Cerebellar nuclear complex (tissue), 1 donor: ENCODE results near the gene TRIOBP.

ENCODE experiments used
- DNase-seq, 2 experiments: peaks; one replicate each; lab custom pipeline; 2025; lab: John Stamatoyannopoulos, UW

Gene TRIOBP

GRCh38 chr22:37749226-37749625 lies 52.4 kb downstream of the TRIOBP start:
- DNase-seq, result no peak

- no peak for DNase-seq
These were observed 53.2 kb downstream of the TRIOBP start for GRCh38 chr22:37749831-37750595.

- DNase-seq, result no peak
These were observed 53.8 kb downstream of the TRIOBP start for GRCh38 chr22:37750596-37751162.

- no peak for DNase-seq
These were observed 54.8 kb downstream of the TRIOBP start for GRCh38 chr22:37751449-37752188.

- DNase-seq, result no peak
These were observed 55.6 kb downstream of the TRIOBP start for GRCh38 chr22:37752189-37753087.

GRCh38 chr22:37753746-37754145 lies 56.9 kb downstream of the TRIOBP start:
- no peak for DNase-seq

- DNase-seq, result no peak
These were observed 60.8 kb downstream of the TRIOBP start for GRCh38 chr22:37757663-37758062.

- no peak for DNase-seq
These were observed 61.8 kb downstream of the TRIOBP start for GRCh38 chr22:37758694-37759093.

GRCh38 chr22:37759281-37759680 lies 62.4 kb downstream of the TRIOBP start:
- no peak for DNase-seq

- DNase-seq, result no peak
These were observed 63.3 kb downstream of the TRIOBP start for GRCh38 chr22:37760152-37760551.

GRCh38 chr22:37762389-37762836 lies 65.6 kb downstream of the TRIOBP start:
- DNase-seq, result no peak

- no peak for DNase-seq
These were observed 66.2 kb downstream of the TRIOBP start for GRCh38 chr22:37763012-37763411.

- no peak for DNase-seq
These were observed 66.8 kb downstream of the TRIOBP start for GRCh38 chr22:37763652-37764051.

- no peak for DNase-seq
These were observed 67.8 kb downstream of the TRIOBP start for GRCh38 chr22:37764622-37765021.

- DNase-seq, result no peak
These were observed 68.7 kb downstream of the TRIOBP start for GRCh38 chr22:37765498-37765897.

- DNase-seq, result no peak
These were observed 69.2 kb downstream of the TRIOBP start for GRCh38 chr22:37765953-37766576.

GRCh38 chr22:37768273-37768672 lies 71.4 kb downstream of the TRIOBP start:
- no peak for DNase-seq

GRCh38 chr22:37769056-37769455 lies 72.2 kb downstream of the TRIOBP start:
- DNase-seq, result no peak

GRCh38 chr22:37771081-37771480 lies 74.2 kb downstream of the TRIOBP start:
- no peak for DNase-seq

GRCh38 chr22:37771702-37772427 lies 75.0 kb downstream of the TRIOBP start:
- DNase-seq, result no peak

- no peak for DNase-seq
These were observed 77.9 kb downstream of the TRIOBP start for GRCh38 chr22:37774728-37775127.
